Non-pigmented ciliary epithelial cell (primary cell): ENCODE measurements around the gene MAP3K14.
"Not testable (repeated sequence)": the region's sequence is repeated elsewhere in the genome, so short reads cannot be mapped to it uniquely, and the experiment has no call there.

Experiments used
- DNase-seq: peaks from one replicate; pipeline ENCODE4 v3.0.0-alpha.2; 2010; ENCODE audit warnings: low read depth

Gene MAP3K14

DNA sequence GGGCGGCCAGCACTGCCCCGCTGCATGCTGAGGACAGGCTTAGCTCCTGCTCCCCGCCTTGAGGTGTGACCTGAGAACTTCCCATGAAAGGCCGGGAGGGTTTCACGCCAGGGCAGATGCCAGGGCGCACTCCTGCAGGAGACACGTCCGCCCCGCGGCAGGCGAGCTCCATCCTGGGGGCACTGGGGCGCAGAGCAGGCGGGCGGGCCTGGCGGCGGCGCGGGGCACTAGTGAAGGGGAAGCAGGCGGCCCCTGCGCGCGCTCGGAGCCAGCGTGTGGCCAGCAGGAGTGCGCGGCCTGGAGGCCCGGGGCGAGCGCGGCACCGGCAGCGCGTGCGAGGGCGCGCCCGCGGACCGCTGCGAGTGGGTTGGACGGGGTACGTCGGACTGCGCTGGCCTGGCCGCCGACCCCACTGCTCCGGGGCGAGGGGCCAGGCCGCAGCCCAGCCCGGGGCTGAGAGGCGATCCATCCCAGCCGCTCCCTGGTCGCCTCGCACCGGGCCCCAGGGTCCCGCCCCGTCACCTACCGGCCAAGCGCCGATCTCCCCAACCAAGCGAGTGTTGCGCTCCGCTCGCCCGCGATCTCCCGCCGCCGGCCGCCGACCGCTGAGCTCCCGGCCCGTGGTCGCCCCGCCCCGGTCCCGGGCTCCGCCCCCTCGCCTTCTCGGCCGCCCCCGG lies at the start of gene MAP3K14:
Gene MAP3K14 (minus strand): TSS at position 587 of the 677 bp plus-strand sequence. CDS start 26,275 bp downstream, outside the sequence.
- DNase-seq: no peak

DNA sequence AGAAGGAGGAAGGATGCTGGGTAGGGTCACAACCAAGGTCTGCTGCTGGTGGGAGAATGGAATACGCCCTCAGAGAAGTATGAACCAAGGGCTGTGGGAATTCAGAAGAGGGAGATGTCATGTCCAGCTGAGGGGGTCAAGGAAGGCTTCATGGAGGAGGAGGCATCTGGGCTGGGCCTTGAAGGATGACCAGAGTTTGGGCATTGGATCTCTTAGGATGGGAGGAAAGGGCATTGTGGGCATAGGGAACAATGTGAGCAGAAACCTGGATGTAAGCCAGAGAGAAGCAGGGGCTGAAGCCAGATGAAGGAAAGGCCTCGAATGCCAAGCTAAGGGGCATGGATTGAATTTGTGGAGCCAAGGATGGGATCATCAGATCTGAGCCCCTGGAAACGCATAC lies 49.2 kb upstream of the MAP3K14 start:
- no peak for DNase-seq

DNA sequence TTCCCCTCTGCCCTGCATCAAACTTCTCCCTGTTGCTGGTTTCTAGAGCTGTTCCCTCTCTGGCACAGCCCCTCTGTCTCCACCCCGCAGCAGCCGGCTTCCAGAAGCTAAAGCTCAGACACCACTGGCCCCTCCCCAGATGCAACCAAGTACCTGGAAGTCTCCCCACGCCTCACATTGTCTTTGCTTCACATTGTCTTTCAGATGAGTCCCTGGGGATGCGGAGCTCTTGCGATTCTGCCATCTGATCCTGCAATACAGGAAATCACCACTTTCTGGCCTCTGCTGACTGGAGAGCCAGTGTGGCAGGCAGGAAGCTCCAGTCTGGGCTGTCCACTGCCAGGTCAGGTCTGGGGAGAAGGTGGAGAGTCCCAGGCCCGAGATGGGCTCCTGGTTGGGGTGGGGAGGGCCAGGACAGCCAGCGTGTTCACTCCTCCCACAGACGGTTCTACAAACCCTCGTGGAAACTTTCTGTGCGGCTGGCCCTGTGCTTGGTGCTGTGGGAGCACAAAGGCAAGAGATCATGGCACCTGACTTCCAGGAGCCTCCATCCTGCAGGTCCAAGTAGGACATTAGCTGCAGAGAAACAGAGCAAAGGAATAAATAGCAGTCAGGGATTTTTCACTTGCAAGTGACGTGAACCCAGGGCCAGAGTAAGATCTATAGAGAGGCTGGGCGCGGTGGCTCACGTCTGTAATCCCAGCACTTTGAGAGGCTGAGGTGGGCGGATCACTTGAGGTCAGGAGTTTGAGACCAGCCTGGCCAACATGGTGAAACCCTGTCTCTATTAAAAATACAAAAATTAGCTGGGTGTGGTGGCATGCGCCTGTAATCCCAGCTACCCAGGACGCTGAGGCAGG lies 47.9 kb upstream of the MAP3K14 start:
- no peak for DNase-seq

DNA sequence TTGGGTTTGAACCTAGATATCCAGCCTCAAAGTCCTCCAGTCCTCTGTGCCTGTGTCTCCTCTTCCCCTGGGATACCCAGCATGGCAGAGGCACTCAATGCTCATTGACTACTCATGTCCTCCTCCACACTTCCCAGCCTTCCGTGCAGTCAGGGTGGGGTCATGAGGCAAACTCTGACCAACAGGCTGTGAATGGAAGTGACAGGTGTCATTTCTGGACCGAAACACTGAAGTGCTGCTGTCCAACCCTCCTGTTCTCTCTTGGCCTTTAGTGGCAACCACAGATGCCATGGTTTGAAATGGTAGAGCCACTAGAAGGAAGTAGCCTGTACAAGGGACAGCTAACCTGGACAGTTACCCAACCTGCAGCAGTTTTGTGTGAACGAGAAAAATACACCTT lies 46.7 kb upstream of the MAP3K14 start:
- DNase-seq: no peak

DNA sequence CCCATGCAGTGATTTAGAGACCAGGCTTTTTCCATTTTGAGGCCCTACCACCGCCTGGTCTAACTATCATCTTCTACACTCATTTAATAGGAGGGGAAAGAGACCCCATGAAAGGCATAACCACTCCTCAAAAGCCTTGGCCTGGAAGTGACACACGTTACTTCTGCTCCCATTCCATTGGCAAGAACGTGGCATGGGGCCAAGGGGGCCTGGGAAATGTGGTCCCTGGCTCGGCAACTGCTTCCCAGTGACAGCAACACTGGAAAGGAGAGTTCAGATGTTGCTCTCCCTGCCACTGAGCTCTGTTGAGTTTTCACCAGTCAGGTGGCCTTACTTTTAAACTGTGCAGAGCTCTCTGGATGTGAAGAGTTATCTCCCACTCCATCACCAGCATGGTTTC lies 45.2 kb upstream of the MAP3K14 start:
- DNase-seq: no peak

DNA sequence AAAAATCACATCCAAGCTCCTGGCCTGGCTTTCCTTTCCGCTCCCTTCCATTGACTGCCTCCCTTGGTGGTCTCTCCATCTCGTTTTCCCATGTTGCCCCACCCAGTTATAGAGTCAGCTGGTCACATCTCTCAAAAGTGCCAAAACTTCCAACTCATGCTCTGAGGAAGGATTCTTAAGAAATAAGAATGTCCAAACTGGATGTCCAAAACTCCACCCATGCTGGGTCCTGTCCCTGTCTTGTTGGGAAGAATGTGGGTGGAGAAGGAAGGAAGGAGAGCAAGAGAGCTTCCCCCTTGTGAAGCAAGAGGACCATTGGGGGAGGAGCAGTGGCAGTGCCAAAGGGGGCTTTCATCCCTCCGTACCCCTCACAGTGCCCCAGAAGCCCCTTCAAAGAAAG lies 44.6 kb upstream of the MAP3K14 start:
- no peak for DNase-seq

DNA sequence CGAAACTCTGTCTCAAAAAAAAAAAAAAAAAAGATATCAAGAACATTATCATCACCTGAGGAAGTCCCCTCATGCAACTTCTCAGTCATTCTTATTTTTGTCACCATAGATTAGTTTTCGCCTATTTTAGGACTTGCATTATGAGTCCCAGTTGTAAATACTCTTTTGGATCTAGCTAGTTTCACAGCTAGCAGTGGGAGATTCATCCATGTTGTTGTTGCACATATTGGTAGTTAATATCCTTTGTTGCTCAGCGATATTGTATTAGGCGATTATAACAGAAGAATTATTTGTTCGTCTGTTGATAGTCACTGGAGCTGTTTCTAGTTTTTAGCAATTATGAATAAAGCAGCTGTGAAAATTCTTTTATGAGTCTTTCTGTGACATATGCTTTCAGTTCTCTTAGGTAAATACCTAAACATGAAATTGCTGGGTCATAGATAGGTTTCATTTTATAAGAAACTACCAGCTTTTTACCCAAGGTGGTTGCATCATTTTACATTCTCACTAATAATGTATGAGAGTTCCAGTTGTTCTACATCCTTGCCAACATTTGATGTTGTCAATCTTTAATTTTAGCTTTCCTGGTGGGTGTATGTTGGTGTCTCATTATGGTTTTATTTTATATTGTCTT lies 40.7 kb upstream of the MAP3K14 start:
- no peak for DNase-seq

DNA sequence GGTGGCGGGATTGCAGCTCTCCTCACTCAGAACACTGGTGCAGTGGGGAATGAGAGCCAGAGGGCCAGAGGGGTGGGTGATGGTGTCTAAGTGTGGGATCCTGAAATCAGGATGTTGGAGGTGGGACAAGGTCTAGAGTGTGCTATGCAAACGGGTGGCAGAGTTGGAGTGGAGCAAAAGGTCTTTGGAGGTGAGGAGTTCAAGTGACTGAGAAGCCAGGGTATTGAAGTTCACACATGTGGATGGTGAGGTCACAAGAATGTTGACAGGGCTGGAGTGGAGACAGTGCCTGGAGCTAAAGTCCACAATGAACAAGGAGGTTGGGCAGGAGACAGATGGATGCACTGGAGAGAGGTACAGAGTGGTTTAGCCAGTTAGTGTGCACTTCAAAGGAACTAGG lies 38.3 kb upstream of the MAP3K14 start:
- no peak for DNase-seq

DNA sequence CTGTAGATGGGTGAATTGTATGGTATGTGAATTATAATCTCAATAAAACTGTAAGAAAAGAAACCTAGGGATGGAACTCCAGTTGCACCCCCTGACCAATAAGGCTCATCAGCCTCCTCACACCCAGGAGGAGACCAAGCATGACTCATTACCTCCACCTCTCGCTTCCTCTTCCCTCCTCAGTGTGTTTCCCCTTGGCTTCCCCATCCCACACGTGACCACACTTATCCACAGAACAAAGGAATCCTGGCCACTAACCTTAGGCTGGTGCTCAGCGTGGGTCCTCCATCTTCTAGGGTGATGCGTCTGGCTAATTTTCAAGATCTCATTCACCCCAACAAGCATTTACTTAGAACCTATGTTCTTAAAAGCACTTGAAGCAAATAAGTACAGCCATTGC lies 36.2 kb upstream of the MAP3K14 start:
- DNase-seq: no peak

DNA sequence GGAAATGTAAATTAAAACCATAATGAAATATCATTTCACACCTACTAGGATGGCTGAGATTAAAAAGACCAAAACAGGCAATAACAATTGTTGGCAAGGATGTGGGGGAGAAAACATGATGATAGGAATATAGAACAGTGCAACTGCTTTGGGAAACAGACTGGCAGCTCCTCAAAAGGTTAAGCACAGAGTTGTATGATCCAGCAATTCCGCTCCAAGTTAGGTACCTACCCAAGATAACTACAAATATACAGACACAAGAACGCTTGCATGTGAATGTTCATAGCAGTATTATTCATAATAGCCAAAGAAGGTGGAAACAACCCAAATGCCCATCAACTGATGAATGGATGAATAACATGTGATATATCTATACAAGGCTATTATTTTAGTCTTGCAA lies 35.0 kb upstream of the MAP3K14 start:
- no peak for DNase-seq

DNA sequence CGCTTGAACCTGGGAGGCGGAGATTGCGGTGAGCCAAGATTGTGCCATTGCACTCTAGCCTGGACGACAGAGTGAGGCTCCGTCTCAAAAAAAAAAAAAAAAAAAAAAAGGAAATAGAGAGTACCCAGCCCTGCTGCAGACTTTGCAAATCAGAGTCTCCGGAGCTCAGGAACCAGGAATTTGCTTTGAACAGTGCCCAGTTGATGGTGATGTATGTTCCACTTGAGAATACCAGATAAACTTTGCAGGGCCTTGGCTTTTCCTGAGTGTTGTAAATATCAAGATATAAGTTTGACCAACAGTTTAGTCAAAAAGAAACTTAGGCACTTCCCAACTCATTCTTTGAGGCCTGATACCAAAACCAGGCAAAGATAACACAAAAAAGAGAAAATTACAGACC lies 30.6 kb upstream of the MAP3K14 start:
- no peak for DNase-seq

DNA sequence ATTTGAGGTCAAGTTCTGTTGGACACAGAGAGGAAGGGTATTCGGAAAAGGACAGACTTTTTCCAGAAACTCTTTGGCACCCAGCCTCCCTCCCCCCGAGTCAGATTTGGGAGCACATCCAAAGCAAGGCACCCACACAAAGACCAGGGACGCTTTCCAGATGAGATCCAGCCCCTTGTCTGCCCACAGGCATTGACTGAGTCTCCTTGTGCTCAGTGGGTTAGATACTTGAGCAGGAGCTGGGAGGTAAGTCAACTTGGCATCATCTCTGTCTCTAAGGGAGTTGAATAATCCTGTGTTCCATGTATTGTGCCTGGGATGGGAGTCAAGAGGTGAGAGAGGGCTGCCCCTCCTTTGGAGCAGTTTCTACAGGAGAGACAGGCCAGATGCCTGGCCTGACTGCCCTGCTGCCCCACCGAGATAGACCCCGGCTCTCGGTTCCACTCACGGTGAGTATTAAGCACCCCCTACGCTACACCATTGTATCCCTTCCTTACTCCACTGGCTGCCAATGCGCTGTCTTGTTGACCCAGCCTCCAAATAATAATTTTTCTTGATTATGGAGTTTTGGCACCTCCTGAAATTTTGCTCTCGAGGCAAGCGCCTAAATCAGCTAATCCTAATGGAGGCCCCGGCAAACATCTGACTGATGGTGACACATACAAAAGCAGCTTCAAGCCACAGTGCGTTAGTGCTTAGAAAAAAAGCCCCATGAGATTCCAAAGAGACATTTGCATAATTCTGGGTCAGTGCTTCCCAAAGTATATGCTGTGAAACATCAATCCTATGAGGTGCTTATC lies 29.6 kb upstream of the MAP3K14 start:
- DNase-seq: no peak

DNA sequence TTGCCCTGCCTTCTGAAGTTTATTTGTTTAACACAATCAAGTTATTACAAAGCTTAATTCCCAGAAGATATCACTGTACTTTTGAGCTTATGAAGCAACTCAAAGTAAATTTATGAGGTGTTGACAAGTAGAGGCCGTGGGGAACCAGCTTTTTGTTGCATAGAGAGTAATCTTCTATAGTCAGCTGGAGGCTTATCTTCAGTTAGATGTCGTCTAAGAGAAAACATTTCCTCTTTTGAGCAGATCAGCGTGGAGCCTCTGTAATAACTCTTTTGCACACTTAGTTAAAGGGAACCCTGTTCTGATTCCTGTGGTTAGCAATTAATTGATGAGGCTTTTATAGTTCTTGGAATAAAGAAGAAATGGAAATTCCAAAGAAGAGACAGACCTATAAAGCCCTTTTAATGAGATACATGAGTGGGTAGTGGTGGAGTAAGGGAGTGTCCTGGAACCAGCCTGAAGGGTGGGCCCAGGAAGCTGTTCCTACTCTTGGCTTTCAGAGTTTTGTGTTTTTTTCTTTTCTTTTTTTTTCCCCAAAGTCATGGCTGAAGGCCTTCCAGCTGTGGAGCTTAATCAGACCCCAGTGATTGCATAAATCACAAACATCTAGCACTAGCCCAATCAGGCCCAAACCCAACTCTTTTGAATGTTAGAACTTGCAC lies 28.9 kb upstream of the MAP3K14 start:
- DNase-seq: no peak

DNA sequence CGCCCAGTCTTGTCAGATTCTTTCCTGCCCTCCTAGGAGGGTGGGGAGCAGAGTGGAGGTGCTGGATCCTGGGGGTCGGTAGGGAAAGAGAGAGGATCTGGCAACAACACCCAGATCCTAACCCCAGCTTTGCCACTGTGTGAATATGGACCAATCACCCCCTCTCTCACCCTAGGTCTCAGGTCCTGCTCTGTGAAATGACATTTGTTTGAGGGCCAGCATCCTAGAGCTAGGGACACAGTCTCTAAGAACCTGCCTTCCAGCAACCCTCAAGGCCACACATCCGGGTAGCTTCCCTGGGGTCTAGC lies 28.4 kb upstream of the MAP3K14 start:
- DNase-seq: no peak

DNA sequence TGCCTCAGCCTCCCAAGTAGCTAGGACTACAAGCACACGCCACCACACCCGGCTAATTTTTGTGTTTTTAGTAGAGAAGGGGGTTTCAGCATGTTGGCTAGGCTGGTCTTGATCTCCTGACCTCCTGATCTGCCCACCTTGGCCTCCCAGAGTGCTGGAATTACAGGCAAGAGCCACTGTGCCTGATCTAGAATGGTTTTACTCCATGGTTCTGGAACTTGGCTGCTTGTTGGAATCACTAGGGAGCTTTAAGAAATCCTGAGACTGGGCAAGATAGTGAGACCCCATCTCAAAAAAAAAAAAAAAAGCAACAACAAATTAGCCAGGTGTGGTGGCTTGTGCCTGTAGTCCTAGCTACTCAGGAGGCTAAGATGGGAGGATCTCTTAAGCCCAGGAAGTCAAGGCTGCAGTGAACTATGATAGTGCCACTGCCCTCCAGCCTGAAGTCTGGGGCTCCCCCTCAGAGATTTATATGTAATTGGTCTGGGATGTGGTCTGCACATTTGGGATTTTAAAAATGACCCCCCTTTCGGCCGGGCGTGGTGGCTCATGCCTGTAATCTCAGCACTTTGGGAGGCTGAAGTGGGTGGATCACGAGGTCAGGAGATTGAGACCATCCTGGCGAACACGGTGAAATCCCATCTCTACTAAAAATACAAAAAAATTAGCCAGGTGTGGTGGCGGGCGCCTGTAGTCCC lies 27.3 kb upstream of the MAP3K14 start:
- DNase-seq: not testable (repeated sequence)

DNA sequence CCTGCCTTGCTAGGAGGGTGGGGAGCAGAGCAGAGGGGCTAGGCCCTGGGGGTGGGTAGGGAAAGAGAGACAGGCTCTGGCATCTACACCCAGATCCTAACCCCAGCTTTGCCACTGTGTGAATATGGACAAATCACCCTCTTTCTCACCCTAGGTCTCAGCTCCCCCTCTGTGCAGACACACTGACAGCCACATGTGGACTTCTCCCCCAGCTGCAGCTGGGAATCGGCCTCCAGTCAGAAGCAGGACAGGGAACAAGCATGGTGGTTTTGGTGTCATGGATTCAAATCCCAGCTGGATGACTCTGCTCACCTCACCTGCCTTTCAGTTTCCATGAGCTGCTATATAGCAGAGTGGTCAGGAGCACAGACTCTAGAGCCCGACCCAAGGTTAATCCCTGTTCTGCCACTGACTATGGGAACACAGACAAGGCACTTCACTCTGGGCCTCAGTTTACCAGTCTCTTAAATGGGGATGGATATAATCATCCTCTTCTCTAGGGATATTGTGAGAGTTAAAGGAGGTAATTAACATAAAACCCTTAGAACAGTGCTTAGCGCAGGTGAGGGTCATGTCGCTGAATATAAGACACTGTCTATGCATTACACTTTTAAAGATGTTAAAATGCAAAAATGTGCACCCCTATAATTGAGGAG lies 26.2 kb upstream of the MAP3K14 start:
- DNase-seq: no peak

DNA sequence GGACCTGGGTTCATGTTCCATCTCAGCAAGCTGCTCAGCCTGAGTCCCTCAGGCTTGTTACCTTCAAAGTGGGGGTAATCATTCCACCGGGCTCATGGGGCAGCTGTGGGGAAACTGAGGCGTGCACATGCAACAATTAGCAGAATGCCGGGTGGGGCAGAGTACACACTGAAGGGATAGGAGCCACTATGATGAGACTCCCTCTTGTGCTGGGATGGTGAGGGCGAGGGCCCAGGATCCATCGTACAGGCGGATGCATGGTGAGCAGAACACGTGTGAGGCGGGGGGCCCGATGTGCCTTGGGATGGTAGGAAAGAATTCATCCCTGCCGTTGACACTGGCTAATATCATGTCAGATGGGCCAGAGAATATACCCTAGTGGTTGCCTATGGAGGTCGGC lies 25.5 kb upstream of the MAP3K14 start:
- no peak for DNase-seq

DNA sequence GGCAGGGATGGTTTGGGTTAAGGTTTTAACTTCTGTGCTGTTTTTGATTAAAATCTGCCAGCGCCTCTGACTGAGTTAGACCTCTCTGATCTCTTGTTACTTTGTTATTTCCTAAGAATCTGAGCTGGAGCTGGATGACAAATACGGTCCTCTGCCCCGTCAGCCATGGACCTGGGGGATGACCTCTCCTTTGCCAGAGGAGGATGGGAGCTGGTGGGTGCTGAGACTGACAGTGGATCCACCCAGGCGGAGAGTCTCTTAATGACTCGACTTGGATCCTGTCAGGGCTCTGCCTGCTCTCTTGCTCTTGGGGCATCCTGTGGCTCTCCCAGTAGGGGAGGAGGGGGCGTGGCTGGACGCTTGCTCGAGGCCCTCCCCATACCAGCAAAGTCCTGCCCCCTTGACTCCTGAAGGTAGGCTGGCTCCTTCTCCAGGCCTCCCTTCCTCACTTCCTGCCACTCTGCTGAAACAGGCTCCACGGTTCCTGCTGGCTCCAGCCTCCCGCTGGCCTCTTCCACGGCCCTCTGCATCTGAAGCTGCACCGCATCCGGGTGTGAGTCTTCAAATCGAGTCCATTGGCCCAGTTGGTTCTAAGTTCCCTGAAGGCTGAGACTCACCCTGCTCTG lies 24.8 kb upstream of the MAP3K14 start:
- DNase-seq: peak; percentile 47

DNA sequence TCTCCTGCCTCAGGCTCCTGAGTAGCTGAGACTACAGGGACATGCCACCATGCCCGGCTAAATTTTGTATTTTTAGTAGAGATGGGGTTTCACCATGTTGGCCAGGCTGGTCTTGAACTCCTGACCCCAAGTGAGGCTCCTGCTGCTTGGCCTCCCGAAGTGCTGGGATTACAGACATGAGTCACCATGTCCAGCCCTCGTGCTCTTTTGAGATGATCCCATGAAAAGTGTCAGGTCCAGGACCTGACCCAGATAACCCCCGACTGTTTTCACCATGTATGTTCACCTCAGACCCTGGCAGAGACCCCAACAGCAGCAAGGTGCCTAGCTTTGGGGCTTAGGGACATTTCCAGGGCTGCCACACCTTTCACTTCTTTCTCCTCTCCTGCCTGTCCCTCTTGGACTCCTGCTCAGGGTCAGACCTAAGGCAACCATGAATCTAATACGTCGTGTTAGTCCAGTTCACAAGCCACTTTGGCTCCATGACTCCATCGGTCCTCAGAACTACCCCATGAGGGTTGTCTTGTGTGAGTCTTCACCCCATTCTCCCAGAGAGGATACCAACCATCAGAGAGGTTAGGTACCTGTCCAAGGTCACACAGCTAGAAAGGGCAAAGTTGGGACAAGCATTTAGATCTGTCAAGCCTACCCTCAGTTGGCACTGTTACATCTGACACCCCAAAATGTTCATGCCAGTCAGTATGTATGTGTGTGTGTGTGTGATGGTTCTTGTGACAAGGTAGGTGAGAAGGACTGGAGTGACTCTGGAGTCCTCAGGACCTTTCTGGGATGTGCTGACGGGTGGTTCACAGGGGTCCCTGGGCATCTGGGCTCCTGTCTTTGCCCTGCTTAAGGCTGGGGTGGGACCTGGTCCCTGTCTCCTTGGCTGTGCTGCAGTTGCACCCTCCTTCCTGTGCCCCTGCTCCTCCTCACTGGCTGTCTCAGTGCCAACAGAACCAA lies 23.1 kb upstream of the MAP3K14 start:
- DNase-seq: no peak
